Activated effector memory CD4-positive, alpha-beta T cell treated with Interleukin-2 at 50 U/mL for 16 hours (primary cell): ENCODE data around the gene ROR1.

Experiments
- DNase-seq: peaks from one replicate; pipeline ENCODE4 v3.0.0-alpha.2; 2020

The ROR1 gene

DNA sequence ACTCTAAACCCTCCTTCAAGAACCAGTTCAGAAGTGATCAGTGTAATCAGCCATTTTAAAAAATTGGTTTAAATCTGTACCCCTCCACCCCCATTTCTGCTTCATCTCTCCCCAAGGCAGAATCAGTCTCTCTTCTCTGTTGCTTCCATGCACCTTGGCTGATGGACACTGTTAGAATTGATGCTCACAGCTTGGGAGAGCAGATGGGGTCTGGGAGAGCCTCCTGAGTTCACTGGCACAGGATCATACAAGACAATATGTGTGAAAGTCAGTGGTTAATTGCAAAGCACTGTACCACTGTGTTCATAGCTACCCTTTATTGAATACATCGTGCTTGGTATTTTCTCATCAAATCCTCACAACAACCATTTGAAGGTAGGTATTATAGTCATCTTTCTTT lies 140.9 kb downstream of the ROR1 start:
- no peak for DNase-seq

DNA sequence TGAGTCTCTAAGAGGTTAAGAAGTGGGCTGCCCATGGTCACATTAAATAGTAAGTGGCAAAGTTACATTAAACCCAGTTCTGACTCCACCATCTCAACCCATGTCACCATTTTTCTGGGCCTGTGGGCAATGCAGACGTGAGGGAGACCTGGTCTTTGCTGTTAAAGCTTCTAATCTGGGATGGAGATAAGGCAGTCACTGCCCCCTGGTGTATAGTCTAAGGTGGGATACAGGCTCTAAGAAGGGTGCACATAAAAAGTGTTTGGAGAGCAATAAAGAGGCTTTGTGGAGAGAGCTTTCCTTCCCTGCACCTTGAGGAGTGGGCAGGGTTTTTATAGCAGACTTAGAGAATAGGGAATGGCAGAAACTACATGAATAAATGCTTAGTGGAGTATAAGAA lies 141.3 kb downstream of the ROR1 start:
- no peak for DNase-seq

DNA sequence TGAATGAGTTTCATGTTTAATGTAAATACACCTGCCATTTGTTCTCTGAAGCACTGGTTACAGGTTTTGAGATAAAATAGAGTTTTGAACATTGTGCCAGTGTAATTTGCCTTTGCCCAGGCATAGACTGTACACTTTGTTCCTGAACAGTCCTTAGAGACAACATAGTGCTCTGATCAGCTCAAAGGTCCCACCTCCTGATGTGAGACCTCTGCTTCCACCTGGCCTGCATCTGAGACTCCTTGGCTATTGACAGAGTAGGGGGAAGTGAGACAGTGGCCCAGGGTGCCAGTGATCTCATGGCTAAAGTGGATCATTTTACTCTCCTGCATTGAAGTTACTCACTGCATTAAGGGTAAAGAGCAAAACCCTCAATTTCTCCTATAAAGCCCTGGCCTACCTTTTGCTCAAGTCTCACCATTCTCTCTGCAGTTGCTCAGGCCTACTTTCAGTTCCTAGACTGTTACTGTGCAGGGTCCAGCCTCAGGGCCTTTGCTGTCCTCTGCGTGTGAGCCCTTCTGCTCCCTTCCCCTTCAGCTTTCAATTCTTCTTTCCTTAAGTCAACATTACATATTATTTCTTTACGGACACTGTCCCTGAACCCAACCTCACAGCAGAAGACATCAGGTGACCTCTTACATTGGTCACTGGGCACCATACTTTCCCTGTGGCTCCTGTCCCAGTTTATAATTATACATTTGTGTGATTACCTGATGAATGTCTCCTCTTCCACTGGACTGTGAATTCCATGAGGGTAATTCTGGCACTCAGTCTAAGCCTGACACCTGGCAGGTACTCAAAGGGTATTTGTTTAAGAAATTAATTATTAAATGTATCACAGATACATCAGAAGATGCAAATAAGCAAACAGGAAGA lies 142.9 kb downstream of the ROR1 start:
- DNase-seq = no peak

DNA sequence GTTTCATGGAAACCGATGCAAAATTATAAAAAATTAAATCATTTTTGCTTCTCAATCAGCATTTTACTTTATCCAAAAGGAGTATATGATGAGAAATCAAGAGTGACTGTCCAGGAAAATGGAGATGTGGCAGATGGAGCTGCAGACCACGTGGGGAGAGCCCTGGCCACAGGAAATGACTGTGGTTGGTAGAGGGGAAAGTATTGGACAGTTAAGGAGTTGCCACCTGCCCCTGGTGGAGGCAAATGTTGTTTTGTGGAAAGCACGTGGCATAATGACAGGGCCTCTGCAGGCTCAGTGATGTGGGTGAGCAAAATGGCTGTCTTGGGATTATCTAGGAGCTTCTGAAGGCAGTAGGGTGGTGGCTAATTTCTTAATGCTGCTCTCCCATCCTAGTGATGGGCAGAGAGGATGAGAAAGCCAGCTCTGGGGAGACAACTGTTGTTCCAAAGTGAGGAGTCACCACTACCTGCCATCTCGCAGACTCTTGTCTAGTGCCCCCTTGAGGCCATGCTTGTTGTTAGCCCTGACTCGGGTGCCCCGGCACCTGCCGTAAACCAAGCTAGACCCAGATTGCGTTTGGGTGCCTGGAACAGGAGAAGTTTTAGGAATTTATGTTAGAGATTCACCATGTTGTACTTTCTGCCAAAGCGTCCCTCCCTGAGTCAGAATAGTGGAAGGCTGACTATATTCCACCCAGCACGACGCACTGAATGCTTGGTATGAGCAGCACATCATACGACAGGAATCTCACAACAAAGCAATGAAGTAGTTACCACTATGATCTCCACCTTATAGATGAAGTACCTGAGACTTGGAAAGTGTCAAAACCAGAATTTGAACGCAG lies 144.0 kb downstream of the ROR1 start:
- no peak for DNase-seq

DNA sequence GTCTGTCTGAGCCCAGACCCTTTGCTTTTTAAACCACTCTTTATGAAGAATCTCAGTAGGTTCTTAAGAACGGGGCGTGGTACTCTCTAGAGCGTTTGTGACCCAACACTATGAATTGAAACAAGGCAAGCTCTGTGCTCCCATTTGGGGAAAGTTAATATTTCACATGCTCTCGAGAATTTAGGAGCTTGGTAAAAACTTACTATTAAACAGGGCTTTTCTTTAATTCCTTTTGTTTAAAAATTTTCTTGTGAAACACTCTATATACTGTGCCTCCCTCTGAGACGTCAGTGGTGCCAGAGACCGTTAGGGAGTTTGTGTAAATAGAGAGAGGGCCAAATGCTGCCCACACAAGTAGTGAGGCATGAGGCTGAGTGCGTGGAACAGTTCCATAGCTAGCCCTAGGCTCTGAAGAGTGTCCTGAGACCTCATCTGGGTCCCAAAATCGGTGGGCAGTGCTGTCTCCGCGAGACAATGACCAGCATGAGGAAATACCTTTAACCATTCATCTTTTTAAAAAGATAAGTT lies 144.7 kb downstream of the ROR1 start:
- DNase-seq = no peak

DNA sequence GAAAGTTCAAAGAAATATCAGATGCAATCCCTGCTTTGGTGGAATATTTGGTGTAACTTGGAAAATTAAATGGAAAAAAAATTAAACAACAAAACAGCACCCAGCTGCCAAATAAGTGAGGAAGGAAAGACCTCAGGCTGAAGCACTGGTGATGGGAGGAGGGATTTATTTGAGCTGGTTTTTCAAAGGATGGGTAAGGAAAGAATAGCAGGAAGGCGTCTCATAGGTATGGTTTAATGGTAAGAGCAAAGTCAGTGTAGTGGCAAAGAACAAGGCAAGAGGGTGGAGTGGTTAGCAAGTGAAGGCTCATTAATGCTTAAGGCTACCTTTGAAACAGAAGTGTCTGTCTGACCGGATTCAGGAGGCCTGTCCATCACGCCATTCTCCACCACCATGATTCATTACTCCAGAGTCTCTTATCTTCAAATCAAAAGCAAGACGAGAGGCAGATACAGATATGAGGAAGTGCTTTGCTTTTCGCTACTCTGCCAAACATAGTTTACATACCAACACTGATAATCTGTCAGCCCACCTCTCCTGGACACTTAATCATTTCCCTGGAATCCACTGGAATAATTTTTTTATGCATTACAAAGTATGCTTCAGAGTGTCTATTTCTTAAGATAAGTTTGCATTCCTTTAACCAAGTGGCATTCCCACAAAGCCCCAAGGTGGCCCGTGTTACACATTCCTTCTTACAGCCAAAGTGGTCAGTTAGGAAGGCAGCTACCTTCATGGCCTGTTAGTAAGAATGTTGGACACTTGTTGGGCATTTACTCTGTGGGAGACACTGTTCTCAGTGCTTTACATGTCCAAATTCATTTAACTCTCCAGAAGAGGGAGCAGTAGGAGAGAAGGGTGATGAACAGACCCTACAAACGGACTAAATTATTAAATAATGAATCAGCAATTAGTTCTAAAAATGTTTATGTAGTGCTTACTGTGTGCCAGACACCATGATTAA lies 146.6 kb downstream of the ROR1 start:
- DNase-seq = no peak

DNA sequence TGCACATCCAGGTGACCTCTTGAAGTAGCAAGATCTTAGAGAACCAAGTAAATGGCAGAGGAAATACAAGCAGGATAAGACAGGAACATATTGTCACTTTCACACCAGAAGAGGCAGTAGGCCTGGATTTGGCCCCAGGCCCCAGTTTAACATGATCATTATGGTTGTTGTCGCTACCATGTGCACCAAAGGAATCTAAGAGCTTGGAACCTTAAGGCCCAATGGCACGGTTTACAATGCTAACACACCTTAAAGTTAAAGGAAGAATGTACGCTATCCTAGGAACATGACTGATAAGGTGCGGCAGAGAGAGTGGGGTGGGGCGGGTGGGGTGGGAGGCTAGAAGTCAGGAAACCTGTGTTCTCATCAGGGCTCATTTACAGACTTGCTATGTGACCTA lies 147.5 kb downstream of the ROR1 start:
- no peak for DNase-seq

DNA sequence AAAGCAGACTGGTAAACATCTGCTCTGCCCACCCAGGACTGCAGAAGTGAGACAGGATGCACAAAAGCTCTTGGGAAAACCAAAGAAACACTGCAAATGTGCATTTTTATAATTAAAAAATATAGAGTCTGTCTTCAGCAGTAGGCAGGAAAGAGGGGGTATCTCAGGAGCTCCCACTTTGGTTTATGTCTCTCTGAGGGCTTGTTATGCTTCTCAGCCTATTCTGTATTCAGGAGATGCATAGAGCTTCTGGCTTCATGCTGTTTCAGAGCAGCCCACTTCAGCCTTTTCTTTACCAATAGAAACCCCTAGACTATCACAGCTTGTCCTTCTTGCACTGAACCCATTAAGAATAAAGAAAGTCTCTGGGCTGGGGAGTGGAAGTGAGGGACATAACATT lies 148.0 kb downstream of the ROR1 start:
- no peak for DNase-seq

DNA sequence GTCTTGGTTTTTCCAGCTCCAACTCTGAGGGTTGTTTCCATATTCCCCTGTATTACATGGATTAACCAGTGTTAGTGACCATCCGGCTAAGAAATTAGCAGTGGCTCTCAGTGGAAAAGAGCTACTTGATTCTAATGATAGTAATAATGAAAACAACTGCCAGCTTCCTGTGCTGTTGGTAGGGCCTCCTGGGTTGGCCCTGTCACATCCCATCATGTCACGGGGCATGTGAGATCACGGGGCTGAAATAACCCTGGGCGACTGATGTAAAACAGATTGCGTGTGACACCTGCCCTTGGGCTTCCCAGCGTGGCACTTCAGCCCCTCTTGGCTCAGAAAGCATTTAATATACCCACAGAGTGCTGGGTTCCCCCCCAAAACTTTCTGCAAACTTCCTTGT lies 149.0 kb downstream of the ROR1 start:
- DNase-seq = no peak

DNA sequence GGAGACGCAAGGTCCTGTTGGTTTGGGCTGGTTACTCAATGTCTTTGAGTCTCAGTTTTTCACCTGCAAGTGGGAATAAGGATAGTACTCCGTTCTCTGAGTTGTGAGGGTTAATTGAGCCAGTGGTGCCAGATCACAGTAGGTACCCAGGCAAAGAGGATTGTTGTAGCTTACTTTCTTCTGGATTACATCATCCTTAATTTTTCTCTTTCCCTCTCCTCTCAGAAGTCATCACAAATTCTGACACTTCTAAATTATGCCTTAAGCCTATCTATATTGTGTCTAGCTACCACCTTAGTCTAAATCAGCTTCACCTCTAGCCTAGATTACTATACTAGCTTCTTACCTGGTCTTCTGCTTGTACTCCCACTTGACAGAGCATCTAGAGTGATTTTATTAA lies 149.5 kb downstream of the ROR1 start:
- DNase-seq = no peak

DNA sequence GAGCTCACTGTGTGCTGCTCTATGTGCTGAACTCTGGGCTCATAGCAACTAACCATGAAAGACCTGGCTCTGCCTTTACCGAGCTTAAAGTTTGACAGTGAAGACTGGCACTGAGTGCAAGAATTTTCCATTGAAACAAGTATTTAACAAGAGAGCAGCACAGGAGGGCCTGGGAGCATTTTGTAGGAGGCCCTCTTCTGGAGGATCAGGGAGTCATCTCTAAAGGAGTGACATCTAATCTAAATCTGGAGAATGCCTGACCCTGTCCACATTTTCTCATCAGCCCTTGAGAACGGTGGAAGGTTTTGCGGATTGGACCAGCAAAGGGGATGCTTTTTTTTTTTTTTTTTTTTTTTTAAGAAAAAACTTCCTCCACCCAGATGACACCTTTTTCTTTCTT lies 150.8 kb downstream of the ROR1 start:
- DNase-seq = no peak

DNA sequence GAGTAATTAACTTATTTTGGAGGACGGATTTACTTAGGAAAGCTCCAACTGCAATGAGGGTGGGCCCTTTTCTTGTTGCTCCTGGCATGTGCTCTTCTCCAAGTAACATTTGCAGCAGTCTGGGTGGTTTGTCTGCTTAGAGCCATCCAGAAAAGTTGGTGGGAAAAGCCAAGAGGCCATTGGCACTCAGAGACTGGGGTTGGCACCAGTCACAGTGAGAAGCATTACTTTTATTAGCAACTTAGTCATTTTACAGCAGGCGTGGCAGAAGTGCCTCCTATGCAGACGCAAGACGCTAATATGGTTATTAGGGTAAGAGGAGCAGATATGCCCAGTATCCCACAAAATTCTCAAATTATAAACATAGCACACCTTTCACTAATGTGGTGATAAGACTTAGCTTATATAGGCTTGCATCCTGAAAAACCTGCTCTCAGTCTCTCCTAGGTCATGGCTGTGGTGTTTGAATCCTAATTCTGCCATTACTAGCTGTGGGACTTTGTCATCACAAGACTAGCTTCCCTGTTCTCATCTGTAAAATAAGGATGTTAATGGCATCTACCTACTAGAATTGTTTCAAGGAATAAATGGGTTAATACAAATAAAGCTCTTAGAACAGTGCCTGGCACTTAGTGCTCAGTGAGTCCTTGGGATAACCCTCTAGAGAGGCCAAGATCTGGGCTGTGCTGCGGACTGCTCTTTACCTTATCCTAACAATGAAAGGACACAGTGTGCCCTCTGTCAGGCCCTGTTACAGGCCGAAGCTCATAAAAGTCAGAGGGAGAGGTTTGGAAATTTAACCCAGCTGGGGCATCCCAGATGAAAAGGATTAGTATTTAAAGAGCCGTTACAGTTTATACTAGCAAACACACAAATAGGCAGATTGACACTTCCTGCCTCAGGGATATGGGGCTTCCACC lies 154.6 kb downstream of the ROR1 start:
- no peak for DNase-seq

DNA sequence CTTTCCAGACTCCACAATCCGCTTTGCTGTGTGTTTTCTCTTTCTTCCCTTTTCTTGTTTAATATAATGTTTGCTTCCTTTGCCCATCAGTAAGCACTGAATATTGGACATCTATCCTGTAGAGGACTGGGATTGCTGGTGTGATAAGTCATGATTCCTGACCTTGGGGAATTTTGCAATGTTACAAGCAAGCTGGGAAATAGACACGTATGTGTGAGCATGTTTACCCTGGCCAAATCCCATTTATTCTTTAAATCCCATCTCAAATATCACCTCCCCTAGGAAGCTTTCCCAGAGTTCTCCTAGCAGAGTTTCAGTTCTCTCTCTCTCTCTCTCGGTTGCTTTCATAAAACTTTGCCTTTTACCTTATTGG lies 155.3 kb downstream of the ROR1 start:
- DNase-seq = no peak

DNA sequence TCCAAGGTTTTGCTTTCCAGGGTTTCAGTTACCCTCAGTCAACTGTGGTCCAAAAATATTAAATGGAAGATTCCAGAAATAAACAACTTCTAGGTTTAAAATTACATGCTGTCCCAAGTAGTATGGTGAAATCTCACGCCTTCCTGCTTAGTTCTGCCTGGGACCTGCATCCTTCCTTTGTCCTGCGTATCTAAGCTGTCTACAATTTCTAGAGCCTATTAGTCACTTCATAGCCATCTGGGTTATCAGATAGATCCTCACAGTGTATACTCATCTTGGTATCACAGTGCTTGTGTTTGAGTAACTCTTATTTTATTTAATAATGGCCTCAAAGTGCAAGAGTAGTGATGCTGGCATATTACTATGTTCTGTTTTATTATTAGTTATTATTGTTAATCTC lies 157.7 kb downstream of the ROR1 start:
- DNase-seq = no peak

DNA sequence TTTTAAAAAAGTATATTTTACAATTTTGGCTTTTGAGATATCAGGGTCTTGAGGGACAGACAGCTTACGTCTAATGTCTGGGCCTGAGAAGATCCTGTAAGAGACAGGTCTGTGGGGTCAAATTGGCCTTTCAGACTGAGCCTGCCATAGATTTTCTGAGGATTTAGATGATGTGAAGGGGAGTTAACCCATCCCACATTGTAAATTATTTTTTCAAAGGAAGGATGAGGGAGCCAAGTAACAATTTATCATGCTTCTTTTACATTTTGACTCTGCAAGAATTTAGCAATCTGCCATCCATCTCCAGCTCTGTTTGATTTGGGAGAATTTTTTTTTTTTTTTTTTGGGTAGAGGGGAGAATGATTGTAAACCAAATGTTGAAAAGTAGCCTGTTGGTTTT lies 160.9 kb downstream of the ROR1 start:
- DNase-seq = no peak

DNA sequence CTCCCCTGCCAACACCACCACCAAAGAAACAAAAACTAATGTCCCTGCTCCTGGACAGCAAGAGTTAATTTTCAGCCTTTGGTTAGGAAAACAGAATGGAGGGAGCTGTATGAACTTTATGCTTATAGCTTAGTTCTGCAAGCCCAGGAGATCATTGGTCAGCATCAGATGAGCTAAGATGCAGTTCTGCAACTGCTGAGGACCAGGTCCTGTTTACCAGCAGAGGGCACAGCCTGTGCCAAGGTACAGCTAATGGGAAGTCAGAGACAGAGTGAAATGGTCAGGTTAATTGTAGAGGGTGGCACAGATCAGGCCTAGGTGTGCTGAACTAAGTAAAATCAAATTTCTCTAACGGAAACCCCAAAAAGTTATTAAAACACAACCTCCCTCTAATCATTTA lies 161.3 kb downstream of the ROR1 start:
- no peak for DNase-seq

DNA sequence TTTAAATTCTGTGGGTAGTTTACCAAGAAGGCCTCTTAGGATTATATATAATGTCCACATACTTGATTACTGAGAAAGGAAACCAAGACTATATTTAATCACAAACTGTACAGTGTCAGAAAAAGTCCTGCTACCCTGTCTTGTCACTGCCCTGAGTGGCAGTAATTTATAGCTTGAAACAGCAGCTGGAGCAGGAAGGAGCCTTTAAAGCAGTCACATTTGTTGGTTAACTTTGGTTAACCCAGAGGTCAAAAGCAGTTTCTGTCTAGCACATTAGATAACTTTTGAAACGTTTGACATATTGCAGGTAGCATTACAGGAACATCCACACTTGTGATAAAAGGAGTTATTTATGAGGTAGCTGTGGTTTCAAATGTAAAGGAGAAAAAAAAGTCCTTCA lies 161.7 kb downstream of the ROR1 start:
- no peak for DNase-seq

DNA sequence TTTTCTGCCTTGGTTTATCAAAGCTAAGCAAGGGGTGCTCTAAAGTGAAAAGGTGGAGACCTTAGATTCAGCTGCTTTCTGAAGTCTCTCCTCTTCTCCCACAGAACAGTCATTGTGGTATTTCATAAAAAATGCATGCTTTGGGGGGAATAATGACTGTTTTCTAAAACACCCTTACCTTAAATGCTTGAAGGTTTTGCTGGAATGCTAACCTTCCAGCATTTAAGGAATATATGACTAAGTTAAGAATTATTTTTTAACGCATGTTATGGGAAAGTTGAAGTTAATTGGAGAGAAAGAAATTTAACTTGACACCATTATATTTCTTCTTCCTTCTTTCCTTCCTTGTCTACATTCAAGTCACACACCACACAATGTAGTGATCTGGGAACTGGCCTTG lies 162.5 kb downstream of the ROR1 start:
- DNase-seq = no peak

DNA sequence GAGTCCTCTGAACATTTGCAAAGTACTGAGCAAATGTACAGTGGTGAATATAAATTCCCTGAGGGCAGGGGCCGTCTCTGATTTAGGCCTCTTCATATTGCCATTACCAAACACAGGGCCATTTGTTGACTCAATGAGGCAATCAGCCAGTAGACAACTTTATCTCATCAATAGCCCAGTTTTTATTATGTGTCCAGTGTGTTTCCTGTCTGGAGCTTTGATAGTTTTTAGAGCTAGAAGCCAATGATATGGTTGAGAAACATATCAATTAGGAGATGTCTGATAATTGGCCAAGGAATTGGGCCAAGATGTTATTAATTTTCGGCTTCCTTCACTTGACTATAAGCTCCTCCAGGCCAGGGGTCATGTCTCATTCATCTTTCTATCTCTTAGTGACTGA lies 163.0 kb downstream of the ROR1 start:
- DNase-seq = no peak

DNA sequence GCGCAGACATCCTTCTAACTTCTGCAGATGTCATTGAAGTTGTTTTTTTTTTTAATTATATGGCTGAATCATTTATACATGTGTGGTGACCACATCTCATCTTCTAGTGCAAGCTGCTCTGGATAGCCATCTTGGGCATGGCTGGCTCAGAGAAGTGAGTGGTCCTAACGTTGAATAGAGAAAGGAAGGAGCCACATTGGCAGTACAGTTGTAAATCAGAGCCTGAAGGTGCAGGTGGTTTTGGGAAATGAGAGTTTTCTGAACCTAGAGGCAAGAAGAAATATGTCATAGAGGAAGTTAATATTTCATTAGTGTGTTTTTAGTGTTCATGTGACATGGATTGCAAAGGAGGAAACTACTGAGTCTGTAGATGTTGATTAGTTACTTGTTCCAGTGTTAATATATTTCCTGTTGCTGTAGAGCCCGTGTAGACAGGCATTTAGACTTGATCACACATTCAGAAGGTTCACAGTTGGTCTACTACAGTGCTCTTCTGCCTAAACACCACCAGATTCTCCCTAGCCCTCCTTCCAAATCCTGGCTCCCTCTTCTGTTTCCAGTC lies 163.7 kb downstream of the ROR1 start:
- no peak for DNase-seq

DNA sequence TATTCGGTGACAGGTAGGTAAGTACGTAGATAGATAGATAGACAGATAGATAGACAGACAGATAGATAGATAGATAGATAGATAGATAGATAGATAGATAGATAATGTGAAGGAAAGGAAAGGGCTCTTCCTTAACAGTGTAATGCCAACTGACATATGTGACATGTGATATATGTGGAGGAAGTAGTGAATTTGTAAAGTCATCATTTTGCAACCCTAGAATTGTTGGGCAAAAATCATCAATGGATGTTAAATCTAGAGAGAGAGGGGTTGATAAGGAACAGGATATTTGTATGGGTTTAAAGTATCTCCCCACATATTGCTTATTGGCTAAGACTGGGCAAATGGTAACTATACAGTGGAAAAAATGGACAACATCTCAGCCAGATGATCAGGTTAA lies 166.6 kb downstream of the ROR1 start:
- DNase-seq = no peak
